GM10847 (cell line): Measurements from ENCODE around the gene DUSP1.

Experiments used
- POLR2A ChIP-seq: IDR thresholded peaks from 2 replicates; pipeline ENCODE4 v1.6.1; 2011; ENCODE audit not compliant: insufficient read length; ENCODE audit errors: extremely low read depth

DUSP1 gene

GRCh38 chr5:172788771-172789686, 18.0 kb upstream of the DUSP1 start:
- no peak for TF ChIP-seq POLR2A

- TF ChIP-seq POLR2A: no peak
Measured at GRCh38 chr5:172786736-172787462, 15.9 kb upstream of the DUSP1 start.

- no peak for TF ChIP-seq POLR2A
Measured at GRCh38 chr5:172785429-172786088, 14.6 kb upstream of the DUSP1 start.

- TF ChIP-seq POLR2A: no peak
Measured at GRCh38 chr5:172782169-172783039, 11.4 kb upstream of the DUSP1 start.

GRCh38 chr5:172779691-172780341, 8.8 kb upstream of the DUSP1 start:
- no peak for TF ChIP-seq POLR2A

- TF ChIP-seq POLR2A: no peak
Measured at GRCh38 chr5:172777881-172778814, 7.2 kb upstream of the DUSP1 start.

GRCh38 chr5:172776235-172776594, 5.2 kb upstream of the DUSP1 start:
- no peak for TF ChIP-seq POLR2A

- TF ChIP-seq POLR2A: no peak
Measured at GRCh38 chr5:172775326-172776234, 4.6 kb upstream of the DUSP1 start.

- TF ChIP-seq POLR2A: no peak
Measured at GRCh38 chr5:172774561-172775315, 3.7 kb upstream of the DUSP1 start.

- TF ChIP-seq POLR2A: no peak
Measured at GRCh38 chr5:172773481-172774469, 2.8 kb upstream of the DUSP1 start.

GRCh38 chr5:172772112-172772906, 1.3 kb upstream of the DUSP1 start:
- no peak for TF ChIP-seq POLR2A
